Activated CD4-positive, alpha-beta T cell treated with anti-CD3 and anti-CD28 coated beads, Interleukin-2, amount 50 U/mL, for 1 hour (primary cell): ENCODE measurements around the gene MYO9B.

Source experiments
- DNase-seq: peaks from one replicate; pipeline ENCODE4 v3.0.0-alpha.2; 2020

The MYO9B gene

GRCh38 chr19:17194608-17195007, 119.0 kb downstream of the MYO9B start:
- DNase-seq = no peak

GRCh38 chr19:17195106-17195505, 119.5 kb downstream of the MYO9B start:
- no peak for DNase-seq

- DNase-seq = no peak
These were observed 121.0 kb downstream of the MYO9B start for GRCh38 chr19:17196610-17197009.

GRCh38 chr19:17197666-17198065, 122.1 kb downstream of the MYO9B start:
- no peak for DNase-seq

- DNase-seq = no peak
These were observed 125.0 kb downstream of the MYO9B start for GRCh38 chr19:17200408-17201079.

- DNase-seq = no peak
These were observed 126.7 kb downstream of the MYO9B start for GRCh38 chr19:17202249-17202648.

GRCh38 chr19:17202713-17203112, 127.1 kb downstream of the MYO9B start:
- no peak for DNase-seq

GRCh38 chr19:17205237-17206140, 129.9 kb downstream of the MYO9B start:
- DNase-seq = peak; percentile 72

GRCh38 chr19:17206736-17207581, 131.4 kb downstream of the MYO9B start:
- DNase-seq = no peak

- peak; percentile 28 for DNase-seq
These were observed 133.8 kb downstream of the MYO9B start for GRCh38 chr19:17209126-17210036.

GRCh38 chr19:17210296-17210695, 134.7 kb downstream of the MYO9B start:
- no peak for DNase-seq

GRCh38 chr19:17211547-17212446, 136.2 kb downstream of the MYO9B start:
- DNase-seq = no peak

- no peak for DNase-seq
These were observed 137.8 kb downstream of the MYO9B start for GRCh38 chr19:17213334-17213733.

- no peak for DNase-seq
These were observed 139.0 kb downstream of the MYO9B start for GRCh38 chr19:17214508-17215126.

- DNase-seq = peak; percentile 84
These were observed 139.8 kb downstream of the MYO9B start, which contains the start of gene USE1 for GRCh38 chr19:17215127-17215971. TSS of gene USE1 (plus strand) at chr19:17215357. CDS start at chr19:17215406, 49 bp downstream.

- DNase-seq = no peak
These were observed 140.6 kb downstream of the MYO9B start for GRCh38 chr19:17216058-17216670.

- DNase-seq = no peak
These were observed 143.7 kb downstream of the MYO9B start for GRCh38 chr19:17219286-17219685.

GRCh38 chr19:17220207-17220758, 144.7 kb downstream of the MYO9B start:
- DNase-seq = no peak

GRCh38 chr19:17225053-17225452, 149.5 kb downstream of the MYO9B start:
- DNase-seq = no peak
